ENCODE data around the gene SPC24. TPM values are rescaled to one million over a fixed set of nuclear protein-coding genes. Genes with fewer than 3 reads are reported as not detected.
A peak's percentile ranks its signal among the peaks of the same experiment; 100 is the strongest.

Gene SPC24
- polyA plus RNA-seq, 1 of the 3 experiments (the other 2 are of a cell fraction) = 18.9 TPM

DNA sequence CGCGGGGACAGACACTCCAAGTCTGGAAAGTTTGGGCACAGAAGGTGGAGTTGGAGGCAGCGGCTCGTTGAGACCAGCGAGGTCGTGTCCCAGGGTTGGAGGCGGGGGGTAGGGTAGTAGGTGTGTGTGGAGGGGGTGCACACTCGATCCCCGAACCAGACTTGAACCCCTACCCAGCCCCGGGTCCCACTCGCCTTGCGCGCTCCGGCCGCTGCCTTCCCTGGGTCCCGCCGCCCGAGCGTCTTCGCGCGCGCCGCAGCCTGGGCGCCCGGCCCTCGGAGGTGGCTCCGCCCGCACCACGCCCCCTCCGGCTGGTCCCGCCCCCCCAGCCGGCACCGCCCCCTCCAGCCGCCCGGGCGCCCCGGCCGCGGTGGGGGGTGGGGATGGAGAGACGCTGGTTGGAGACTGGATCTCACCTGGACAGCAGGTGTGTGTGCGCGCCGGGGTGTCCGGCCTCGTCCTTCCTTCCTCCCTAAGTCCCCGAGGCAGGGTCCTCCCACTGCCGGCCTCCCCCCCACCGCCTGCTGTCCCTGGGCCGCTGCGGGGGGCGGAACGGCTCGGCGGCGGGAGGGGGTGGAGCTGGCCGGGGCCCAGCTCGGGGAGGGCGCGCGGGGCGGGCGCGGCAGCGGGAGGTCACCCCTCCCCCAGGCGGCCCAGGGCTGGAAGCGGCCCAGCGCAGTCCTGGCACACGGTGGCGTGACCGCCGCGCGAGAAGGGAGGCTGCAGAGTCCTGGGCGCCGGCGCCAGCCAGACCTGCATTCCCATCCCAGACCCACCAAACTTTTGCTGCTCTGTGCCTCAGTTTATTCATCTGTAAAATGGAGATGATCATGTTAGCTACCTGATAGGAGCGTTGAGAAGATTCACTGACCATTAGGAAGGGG is 42.0 kb upstream of the SPC24 start, which contains the start of gene KANK2:
TSS of gene KANK2 (minus strand) at position 255 of the 884 bp plus-strand sequence. CDS start 3,034 bp downstream, outside the sequence.
- H3K27ac ChIP-seq (ENCODE audit: low read depth in 2 of 2, low read length in 1 of 2) = peak within 1 kb of the TSS; percentile 57 to 89
- H3K4me2 ChIP-seq = peak within 1 kb of the TSS; percentile 95
- peak; percentile 99 for DNase-seq
- H4K20me1 ChIP-seq (ENCODE audit: insufficient read depth) = peaks cover 15% of the 10 kb centered on the region
- no peaks in the 10 kb centered on the region for H3K9me2 ChIP-seq
- TF ChIP-seq, protein P1, sequence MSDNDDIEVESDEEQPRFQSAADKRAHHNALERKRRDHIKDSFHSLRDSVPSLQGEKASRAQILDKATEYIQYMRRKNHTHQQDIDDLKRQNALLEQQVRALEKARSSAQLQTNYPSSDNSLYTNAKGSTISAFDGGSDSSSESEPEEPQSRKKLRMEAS (IDR thresholded peaks at IDR 0.05; ENCODE audit: low read depth) = peak; percentile 71; the same call in 1 of the 2 replicates
- TF ChIP-seq, protein P2, sequence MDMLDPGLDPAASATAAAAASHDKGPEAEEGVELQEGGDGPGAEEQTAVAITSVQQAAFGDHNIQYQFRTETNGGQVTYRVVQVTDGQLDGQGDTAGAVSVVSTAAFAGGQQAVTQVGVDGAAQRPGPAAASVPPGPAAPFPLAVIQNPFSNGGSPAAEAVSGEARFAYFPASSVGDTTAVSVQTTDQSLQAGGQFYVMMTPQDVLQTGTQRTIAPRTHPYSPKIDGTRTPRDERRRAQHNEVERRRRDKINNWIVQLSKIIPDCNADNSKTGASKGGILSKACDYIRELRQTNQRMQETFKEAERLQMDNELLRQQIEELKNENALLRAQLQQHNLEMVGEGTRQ (IDR thresholded peaks at IDR 0.05; ENCODE audit: borderline replicate concordance, low read depth, low read length) = no peak
- TF ChIP-seq RCOR1 (IDR thresholded peaks at IDR 0.05; ENCODE audit: low read length) = peak; percentile 92
- TF ChIP-seq TCF12 (IDR thresholded peaks at IDR 0.05) = peak; percentile 26; the same call in 1 of the 2 replicates
- TF ChIP-seq NFIC (IDR thresholded peaks at IDR 0.05; ENCODE audit: borderline replicate concordance) = peak; percentile 74
- peak in 1 of 2 experiments; percentile 26; a peak in 1 of 4 replicates for TF ChIP-seq EP300 (IDR thresholded peaks at IDR 0.05; ENCODE audit: borderline replicate concordance in 1 of 2, low read depth in 1 of 2, low read length in 1 of 2)
- TF ChIP-seq, protein P3, sequence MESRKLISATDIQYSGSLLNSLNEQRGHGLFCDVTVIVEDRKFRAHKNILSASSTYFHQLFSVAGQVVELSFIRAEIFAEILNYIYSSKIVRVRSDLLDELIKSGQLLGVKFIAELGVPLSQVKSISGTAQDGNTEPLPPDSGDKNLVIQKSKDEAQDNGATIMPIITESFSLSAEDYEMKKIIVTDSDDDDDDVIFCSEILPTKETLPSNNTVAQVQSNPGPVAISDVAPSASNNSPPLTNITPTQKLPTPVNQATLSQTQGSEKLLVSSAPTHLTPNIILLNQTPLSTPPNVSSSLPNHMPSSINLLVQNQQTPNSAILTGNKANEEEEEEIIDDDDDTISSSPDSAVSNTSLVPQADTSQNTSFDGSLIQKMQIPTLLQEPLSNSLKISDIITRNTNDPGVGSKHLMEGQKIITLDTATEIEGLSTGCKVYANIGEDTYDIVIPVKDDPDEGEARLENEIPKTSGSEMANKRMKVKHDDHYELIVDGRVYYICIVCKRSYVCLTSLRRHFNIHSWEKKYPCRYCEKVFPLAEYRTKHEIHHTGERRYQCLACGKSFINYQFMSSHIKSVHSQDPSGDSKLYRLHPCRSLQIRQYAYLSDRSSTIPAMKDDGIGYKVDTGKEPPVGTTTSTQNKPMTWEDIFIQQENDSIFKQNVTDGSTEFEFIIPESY (IDR thresholded peaks at IDR 0.05; ENCODE audit: borderline replicate concordance, low read depth) = no peak
- TF ChIP-seq RAD21 (IDR thresholded peaks at IDR 0.05; ENCODE audit: low read length) = peak; percentile 49
- no peak for TF ChIP-seq FOXJ3 (CRISPR knock-in tag; IDR thresholded peaks at IDR 0.05)
- TF ChIP-seq RFX5 (IDR thresholded peaks at IDR 0.05; ENCODE audit: low read length) = no peak
- TF ChIP-seq JUND (IDR thresholded peaks at IDR 0.05) = no peak
- TF ChIP-seq POLR2AphosphoS5 (IDR thresholded peaks at IDR 0.05; ENCODE audit: low read depth, low read length) = peak; percentile 53
- no peak for TF ChIP-seq YY1 (IDR thresholded peaks at IDR 0.05; ENCODE audit: low read depth)
- peak; percentile 51; the same call in 1 of the 2 replicates for TF ChIP-seq RXRA (IDR thresholded peaks at IDR 0.05; ENCODE audit: borderline replicate concordance, low read depth)
- TF ChIP-seq SMC3 (IDR thresholded peaks at IDR 0.05; ENCODE audit: low read depth, low read length) = peak; percentile 26; the same call in 1 of the 2 replicates
- peak; percentile 75 for TF ChIP-seq CHD2 (IDR thresholded peaks at IDR 0.05; ENCODE audit: low read length, partially characterized antibody)
- 6% methylated on average over 8 of the region's 78 CpGs for WGBS (ENCODE audit: low lambda C conversion rate)
- peak within 1 kb of the TSS; percentile 91 for H3K9ac ChIP-seq
- CTCF ChIA-PET = interaction anchor here (0.6 to 2.2 kb wide), 7 partner anchors 10 to 256 kb away, joined by 3 to 18 read pairs (median 4); no protein-coding TSS in a partner anchor
- 0 out of 2 replicates have a peak within 1 kb of the TSS, but pooled peaks have one; percentile 68 for H2AFZ ChIP-seq (ENCODE audit: low read depth)
- peaks cover 5 to 16% of the 10 kb centered on the region in 2 experiments; a peak in 2 of 4 replicates for H3K4me1 ChIP-seq (ENCODE audit: control insufficient read depth in 1 of 2, insufficient read depth in 2 of 2, low read depth in 1 of 2, low read length in 1 of 2)
- no peaks in the 10 kb centered on the region for H3K9me3 ChIP-seq
- H3K4me3 ChIP-seq (ENCODE audit: low read depth in 2 of 2, low read length in 1 of 2) = peak within 1 kb of the TSS; percentile 80 to 86
- H3K36me3 ChIP-seq (replicated peaks in 1 of 2; ENCODE audit: control insufficient read depth in 1 of 2, insufficient read depth in 2 of 2, low read length in 1 of 2) = peaks cover 8 to 22% of the 10 kb centered on the region in 2 experiments
- no peaks in the 10 kb centered on the region for H3K27me3 ChIP-seq (ENCODE audit: insufficient read depth)
- H3K79me2 ChIP-seq (ENCODE audit: insufficient read depth) = peaks cover 41% of the 10 kb centered on the region
- POLR2A ChIA-PET = interaction anchor here (0.6 to 1.0 kb wide), 2 partner anchors 17 to 59 kb away, joined by 4 read pairs; no protein-coding TSS in a partner anchor
- H3F3A ChIP-seq (replicated peaks; ENCODE audit: insufficient read depth) = peaks cover 6% of the 10 kb centered on the region
